Thyroid gland (tissue), 4 donors: Measurements from ENCODE around the gene CCNT1.

ENCODE experiments used
- CTCF ChIP-seq, 6 experiments: fragments of 200-600 bp in 3 of 6; fragments of 450-650 bp in 3 of 6; sonication (generic) in 3 of 6; IDR thresholded peaks; one replicate each; pipeline ENCODE4 v1.5.1; 2016 to 2019; ENCODE audit warnings: antibody characterized with exemption in 6 of 6, mild to moderate bottlenecking in 2 of 6, inconsistent platforms in 1 of 6, moderate library complexity in 1 of 6
- POLR2A ChIP-seq, 2 donors: fragments of 450-650 bp; IDR thresholded peaks; one replicate each; pipeline ENCODE4 v1.6.1; 2017; ENCODE audit warnings: antibody characterized with exemption in 2 of 2, mild to moderate bottlenecking in 2 of 2, moderate library complexity in 1 of 2

GRCh38 chr12:48716168-48716492 lies 377 bp downstream of the CCNT1 start:
- no peak for TF ChIP-seq POLR2A (IDR thresholded peaks at IDR 0.05)
- no peak for TF ChIP-seq CTCF (IDR thresholded peaks at IDR 0.05)
